Colonic mucosa (tissue), 4 donors: ENCODE results near the gene ADSS1. TPM values are rescaled to one million over a fixed set of nuclear protein-coding genes. Genes with fewer than 3 reads are reported as not detected.

Experiments used
- DNase-seq: peaks from one replicate; pipeline ENCODE4 v3.0.0-alpha.2; 2020
- H3K27ac ChIP-seq: fragments of 200-600 bp; one replicate; pipeline ENCODE4 v1.8.0; 2021
- H3K27me3 ChIP-seq: fragments of 200-600 bp; one replicate; pipeline ENCODE4 v1.8.0; 2021
- H3K36me3 ChIP-seq: fragments of 200-600 bp; one replicate; pipeline ENCODE4 v1.8.0; 2021
- H3K4me1 ChIP-seq: fragments of 200-600 bp; one replicate; pipeline ENCODE4 v1.8.0; 2021; ENCODE audit warnings: mild to moderate bottlenecking
- H3K4me3 ChIP-seq: fragments of 200-600 bp; one replicate; pipeline ENCODE4 v1.8.0; 2021
- H3K9ac ChIP-seq, 2 donors: one replicate each; pipeline ENCODE4 v1.7.0; 2013; ENCODE audit warnings: control low read depth in 2 of 2, low read depth in 2 of 2, low read length in 2 of 2
- H3K9me3 ChIP-seq: fragments of 200-600 bp; one replicate; pipeline ENCODE4 v1.8.0; 2021
- CTCF ChIP-seq: fragments of 200-600 bp; IDR thresholded peaks from one replicate; pipeline ENCODE4 v1.8.0; 2022; ENCODE audit warnings: antibody characterized with exemption, mild to moderate bottlenecking
- intact Hi-C: fragments of 100-400 bp; cut with DNase I; formaldehyde crosslinking; loops from one replicate; pipeline ENCODE4 v1.14.1; 2022
- total RNA-seq, 2 donors: library from RNA; stranded (reverse); fragmentation: NEBNext Ultra II Directional in 1 of 2; extraction: Animal tissue kit (Norgen Biotek cat#: 25700) in 1 of 2; gene quantifications; one replicate each; pipeline ENCODE4 v1.2.1, GENCODE V29; 2021
- donor health status: healthy.
- donor health status: DM: no; HTN: no; CAD: no.
- donor health status: DM: no; HTN: no; CAD: no.

Gene ADSS1
- total RNA-seq, 2 donors from 2014 or later: 3.5 to 4.0 TPM

- Histone ChIP-seq H3K9ac (no peak overlapping the region), H3K4me1 (peaks cover 7% of the 10 kb centered on the region), H3K4me3 (no peak overlapping the region), H3K9me3 (no peaks in the 10 kb centered on the region), H3K27ac (no peak overlapping the region), H3K27me3 (no peaks in the 10 kb centered on the region), H3K36me3 (no peaks in the 10 kb centered on the region)
- intact Hi-C loops: no loop called here
- DNase-seq: no peak
- no peak for TF ChIP-seq CTCF
These were observed 31.6 kb downstream of the ADSS1 start for GRCh38 chr14:104755621-104756020.

DNA sequence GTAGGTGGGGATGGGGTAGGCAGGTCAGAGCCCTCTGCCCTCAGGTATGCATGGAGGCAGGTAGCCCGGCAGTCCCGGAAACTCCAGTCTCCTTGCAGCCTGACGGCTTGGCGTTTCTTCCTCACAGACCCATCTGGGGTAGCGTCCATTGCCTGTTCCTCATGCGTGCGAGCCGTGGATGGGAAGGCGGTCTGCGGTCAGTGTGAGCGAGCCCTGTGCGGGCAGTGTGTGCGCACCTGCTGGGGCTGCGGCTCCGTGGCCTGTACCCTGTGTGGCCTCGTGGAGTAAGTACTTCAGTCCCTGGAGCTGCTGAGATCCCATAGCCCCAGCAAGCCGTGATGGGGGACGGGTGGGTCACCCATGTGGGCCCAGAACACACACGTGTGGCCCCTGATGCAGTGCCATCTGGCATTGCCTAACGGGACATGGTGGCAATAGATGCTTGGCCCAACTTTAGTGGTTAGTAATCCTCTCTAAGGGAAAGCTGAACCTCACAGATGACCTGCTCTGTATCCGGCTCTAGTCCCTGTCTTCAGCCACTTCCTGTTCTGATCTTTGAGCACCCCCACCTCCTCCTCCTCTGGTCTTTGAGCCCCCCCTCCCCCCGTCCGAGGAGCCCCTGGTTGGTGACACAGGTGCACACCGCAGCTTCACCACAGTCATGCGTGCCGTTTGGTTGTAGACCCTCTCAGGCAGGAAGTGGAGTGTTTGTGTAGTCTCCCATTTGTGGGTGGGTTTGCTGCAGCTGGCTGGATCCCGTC lies 32.6 kb downstream of the ADSS1 start:
- H3K9me3 ChIP-seq: no peaks in the 10 kb centered on the region
- H3K4me3 ChIP-seq: no peak overlapping the region
- intact Hi-C loops: no loop called here
- H3K4me1 ChIP-seq: peaks cover 7% of the 10 kb centered on the region
- TF ChIP-seq CTCF: no peak
- no peak overlapping the region for H3K27ac ChIP-seq
- H3K36me3 ChIP-seq: no peaks in the 10 kb centered on the region
- H3K9ac ChIP-seq: no peak overlapping the region
- no peak for DNase-seq
- no peaks in the 10 kb centered on the region for H3K27me3 ChIP-seq

DNA sequence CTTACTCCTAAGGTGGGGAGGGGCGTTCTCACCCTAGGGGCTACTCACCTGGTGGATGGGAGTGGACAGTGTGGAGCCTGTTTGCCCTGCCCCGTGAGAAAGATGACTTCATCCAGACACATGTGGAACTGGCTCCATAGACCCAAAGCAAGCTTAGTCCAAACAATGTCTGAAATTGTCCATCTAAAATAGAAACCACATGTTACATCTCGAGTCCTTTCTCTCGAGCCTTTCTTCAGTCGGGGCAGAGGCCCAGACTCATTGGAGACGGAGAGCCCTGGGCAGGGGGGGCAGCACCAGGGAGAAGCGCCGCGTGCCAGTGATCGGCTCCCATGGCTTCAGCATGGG lies 33.2 kb downstream of the ADSS1 start:
- DNase-seq: no peak
- Histone ChIP-seq H3K27me3 (no peaks in the 10 kb centered on the region), H3K36me3 (no peaks in the 10 kb centered on the region), H3K4me1 (peaks cover 5% of the 10 kb centered on the region), H3K9ac (no peak overlapping the region), H3K27ac (no peak overlapping the region), H3K4me3 (no peak overlapping the region), H3K9me3 (no peaks in the 10 kb centered on the region)
- intact Hi-C loops: no loop called here
- no peak for TF ChIP-seq CTCF

DNA sequence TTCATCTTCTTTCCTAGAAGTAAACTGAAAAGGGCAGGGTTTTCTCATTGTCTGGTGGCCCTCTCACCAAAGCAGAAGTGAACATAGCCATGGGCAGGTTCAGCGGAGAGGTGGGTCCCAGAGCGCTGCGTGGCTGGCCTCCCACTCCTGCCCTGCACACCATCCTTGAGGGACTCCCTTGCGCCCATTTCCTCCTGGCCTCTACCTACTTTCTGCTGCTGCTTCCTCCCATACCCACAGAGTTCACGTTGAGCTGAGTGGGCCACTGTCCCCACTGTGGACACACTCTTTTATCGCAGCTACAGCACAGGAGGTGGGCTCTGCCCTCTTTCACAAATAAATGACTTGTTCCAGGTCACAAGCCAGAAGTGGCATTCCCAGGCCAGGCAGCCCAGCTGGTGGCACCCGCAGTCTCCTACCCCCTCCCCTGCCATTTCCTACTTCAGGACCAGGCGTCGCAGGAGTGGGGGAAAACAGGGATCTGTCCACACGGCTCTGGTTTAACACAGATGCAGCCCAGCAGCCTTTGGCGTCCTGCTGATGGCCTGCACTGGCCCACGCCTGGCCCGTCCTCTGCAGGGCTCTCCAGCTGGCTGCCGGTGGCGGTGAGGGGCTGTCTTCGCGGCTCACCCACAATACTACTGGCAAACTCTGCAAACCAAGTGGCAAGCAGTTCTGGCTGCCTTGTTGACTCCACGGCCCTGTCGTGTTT lies 33.8 kb downstream of the ADSS1 start:
- intact Hi-C loops: no loop called here
- Histone ChIP-seq H3K36me3 (no peaks in the 10 kb centered on the region), H3K4me1 (peaks cover 4% of the 10 kb centered on the region), H3K9ac (no peak overlapping the region), H3K9me3 (no peaks in the 10 kb centered on the region), H3K27me3 (no peaks in the 10 kb centered on the region), H3K4me3 (no peak overlapping the region), H3K27ac (no peak overlapping the region)
- TF ChIP-seq CTCF: no peak
- DNase-seq: no peak

DNA sequence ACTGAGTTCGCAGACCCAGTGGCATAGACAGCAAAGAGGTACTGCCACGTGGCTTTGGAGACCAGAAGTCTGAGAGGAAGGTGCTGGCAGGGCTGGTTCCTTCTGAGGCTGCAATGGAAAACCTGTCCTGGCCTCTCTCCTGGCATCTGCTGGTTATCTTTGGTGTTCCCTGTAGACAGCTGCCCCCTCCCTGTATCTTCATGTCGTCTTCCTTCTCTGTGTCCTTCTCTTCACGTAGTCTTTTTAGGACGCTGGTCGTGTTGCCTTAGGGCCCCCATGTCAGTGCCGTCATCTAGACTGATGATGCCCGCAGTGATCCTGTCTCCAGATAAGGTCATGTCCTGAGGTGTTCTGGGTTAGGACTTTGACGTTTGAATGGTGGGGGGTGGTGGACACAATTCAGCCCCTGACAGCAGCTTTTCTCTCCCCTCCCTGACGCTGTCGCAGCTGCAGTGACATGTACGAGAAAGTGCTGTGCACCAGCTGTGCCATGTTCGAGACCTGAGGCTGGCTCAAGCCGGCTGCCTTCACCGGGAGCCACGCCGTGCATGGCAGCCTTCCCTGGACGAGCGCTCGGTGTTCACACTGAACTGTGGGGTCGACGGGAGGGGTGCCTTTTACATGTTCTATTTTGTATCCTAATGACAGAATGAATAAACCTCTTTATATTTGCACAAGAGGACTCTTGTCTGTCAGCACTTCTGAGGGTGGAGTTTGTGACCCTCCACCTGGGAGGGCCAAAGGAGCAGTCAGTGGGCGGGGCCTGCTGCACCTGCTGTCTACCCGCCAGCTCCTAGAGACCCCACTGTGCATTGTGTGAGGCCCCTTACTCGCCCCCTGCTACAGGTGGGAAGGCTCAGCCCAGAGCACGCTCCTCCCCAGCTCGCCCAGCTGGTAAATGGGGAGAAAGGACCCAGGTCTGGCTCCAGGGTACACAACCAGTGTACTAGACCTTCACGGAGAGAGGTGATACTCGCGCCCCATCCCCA lies 35.2 kb downstream of the ADSS1 start:
- Histone ChIP-seq H3K4me3 (no peak overlapping the region), H3K36me3 (no peaks in the 10 kb centered on the region), H3K4me1 (peaks cover 2% of the 10 kb centered on the region), H3K27ac (no peak overlapping the region), H3K9ac (no peak overlapping the region), H3K9me3 (no peaks in the 10 kb centered on the region), H3K27me3 (no peaks in the 10 kb centered on the region)
- DNase-seq: no peak
- TF ChIP-seq CTCF: no peak
- intact Hi-C loops: no loop called here
